C4-2B (cell line): ENCODE results near the gene PAQR4.
A peak's percentile ranks its signal among the peaks of the same experiment; 100 is the strongest.

ENCODE experiments used
- H3K27ac ChIP-seq: fragments of 450-650 bp; 2 replicates; pipeline ENCODE4 v1.5.1; 2017
- ZFX ChIP-seq: fragments of 450-650 bp; IDR thresholded peaks from 2 replicates; pipeline ENCODE4 v1.6.1; 2017
- TF ChIP-seq, protein P1 (sequence below): fragments of 450-650 bp; conservative IDR thresholded peaks from 2 replicates; pipeline ENCODE4 v1.5.1; 2017; ENCODE audit warnings: mild to moderate bottlenecking

Gene PAQR4

DNA sequence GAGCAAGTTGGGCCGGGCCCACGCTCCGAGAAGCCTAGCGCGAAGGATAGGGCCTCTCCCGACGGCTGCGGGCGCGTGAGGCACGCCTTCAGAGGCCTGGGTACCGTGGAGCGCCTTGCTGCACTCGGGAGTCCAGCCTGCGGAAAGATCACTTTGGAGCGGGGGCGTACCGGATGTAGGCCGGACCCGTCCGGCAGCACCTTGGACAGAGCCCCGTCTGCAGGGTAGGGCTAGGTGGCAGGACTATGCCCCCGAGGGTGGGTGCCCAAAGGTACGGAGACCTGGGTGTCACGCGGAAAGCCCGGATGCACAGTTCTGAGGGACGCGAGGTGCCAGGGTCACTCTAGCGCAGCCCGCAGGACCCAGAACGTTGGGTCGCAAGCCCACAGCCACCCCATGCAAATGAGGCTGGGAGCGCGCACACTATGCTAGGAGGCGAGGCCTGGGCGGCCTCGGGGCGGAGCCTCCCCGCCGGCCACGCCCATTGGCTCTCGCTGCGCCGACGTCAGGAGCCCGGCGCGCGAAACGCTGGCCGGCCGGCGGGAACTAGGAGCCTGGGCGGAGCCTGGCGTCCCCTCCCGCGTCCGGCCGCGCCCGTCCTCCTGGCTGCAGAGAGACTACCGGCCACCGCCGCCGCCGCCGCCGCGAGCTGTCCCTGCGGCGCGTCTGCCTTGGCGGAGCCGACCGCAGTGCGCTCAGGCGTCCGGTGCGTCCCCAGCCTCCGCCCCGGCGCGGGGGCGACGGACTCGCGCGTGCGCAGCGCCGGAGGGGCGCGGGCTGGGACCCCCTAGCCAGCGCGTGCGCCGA is at the start of gene PAQR4:
Gene PAQR4, plus strand, starts transcription at position 611 of the 807 bp plus-strand sequence. CDS start 327 bp downstream, outside the sequence.
- TF ChIP-seq ZFX: 0 out of 2 replicates have a peak, but pooled peaks have one; percentile 21
- TF ChIP-seq, protein P1, sequence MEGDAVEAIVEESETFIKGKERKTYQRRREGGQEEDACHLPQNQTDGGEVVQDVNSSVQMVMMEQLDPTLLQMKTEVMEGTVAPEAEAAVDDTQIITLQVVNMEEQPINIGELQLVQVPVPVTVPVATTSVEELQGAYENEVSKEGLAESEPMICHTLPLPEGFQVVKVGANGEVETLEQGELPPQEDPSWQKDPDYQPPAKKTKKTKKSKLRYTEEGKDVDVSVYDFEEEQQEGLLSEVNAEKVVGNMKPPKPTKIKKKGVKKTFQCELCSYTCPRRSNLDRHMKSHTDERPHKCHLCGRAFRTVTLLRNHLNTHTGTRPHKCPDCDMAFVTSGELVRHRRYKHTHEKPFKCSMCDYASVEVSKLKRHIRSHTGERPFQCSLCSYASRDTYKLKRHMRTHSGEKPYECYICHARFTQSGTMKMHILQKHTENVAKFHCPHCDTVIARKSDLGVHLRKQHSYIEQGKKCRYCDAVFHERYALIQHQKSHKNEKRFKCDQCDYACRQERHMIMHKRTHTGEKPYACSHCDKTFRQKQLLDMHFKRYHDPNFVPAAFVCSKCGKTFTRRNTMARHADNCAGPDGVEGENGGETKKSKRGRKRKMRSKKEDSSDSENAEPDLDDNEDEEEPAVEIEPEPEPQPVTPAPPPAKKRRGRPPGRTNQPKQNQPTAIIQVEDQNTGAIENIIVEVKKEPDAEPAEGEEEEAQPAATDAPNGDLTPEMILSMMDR: no peak
- H3K27ac ChIP-seq: peak within 1 kb of the TSS; percentile 92

DNA sequence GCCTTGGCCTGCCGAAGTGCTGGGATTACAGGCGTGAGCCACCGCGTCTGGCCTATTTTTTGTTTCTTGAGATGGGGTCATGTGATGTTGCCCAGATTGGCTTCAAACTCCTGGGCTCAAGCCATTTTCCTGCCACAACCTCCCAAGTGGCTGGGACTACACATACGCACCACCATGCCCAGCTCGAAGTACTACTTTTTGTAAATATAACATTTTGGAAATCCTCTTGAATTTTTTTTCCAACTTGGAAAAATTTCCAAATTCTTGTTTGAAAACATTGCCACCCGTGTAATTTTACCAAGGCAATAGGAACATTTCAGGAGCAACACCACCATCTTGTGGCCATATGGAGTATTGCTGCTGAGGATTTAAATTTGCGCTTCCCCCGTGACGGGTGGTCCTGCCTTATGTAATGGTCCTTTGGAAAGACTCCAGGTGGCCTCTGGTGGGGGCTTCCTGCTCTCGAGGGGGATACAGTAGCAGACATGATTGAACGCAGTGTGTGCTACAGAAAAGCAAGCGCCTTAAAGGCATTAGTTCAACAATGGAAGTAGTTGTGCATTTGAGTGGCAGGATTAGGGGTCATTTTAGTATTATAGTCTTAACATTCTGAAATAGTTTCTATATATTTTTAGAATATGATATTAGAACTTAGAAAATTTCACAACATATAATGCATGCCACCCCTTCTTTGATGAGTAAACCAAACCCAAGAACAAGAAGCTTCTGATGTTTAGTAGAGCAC is 49.5 kb upstream of the PAQR4 start:
- H3K27ac ChIP-seq: no peak overlapping the region
- no peak for TF ChIP-seq ZFX
- TF ChIP-seq, protein P1: peak; percentile 94

DNA sequence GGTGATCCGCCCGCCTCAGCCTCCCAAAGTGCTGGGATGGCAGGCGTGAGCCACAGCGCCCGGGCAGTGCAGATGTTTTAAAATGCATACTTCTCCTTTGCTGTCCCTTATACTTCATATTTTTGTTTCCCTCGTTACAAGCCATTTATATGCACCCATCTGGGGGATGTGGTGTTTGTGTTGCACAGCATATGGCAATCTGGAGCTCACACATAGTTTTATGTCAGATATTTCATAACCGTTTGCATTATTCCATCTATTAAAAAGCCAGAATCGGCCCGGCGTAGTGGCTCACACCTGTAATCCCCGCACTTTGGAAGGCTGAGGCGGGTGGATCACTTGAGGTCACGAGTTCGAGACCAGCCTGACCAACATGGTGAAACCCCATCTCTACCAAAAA is 45.7 kb upstream of the PAQR4 start:
- H3K27ac ChIP-seq: no peak overlapping the region
- TF ChIP-seq, protein P1: no peak
- TF ChIP-seq ZFX: no peak

DNA sequence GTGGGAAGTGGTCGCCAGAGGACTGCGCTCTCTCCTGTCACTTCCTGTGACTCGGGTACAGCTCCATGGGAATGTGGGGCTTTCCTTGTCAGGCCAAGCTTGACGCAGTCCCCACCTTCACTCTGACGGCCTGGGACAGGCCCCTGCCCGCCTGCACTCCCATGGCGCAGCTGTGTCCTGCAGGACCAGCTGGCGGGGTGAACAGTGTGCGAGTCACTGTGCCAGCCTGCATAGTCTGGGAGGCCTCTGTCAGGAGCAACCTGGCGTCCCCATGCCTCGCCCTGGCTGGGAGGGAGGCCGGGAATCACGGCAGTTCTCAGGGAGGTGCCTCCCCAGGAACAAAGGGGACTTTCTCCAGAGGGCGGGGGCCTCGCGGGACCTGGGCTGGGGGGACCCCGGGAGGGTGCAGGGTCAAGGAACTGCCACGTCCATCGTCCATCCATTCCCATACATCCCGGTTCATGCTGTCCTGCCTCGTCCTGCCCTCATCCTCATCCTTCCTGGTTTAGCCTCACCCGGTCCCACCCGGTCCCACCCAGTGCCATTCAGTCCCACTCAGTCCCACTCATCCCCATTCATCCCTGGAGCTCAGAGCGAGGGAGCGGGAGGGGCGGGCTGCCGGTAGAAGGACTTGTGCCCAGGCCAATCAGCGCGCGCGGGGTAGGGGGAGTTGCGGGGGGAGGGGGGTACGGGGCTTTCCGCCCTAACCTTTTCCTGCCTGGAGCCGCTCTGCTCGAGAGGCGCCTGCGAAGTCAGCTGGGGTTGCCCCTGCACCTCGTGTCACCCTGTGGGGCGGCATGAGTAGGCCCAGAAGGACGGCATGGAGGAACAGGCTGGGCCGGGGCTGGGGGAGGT is 44.0 kb upstream of the PAQR4 start:
- TF ChIP-seq ZFX: no peak
- TF ChIP-seq, protein P1: no peak
- H3K27ac ChIP-seq: no peak overlapping the region

DNA sequence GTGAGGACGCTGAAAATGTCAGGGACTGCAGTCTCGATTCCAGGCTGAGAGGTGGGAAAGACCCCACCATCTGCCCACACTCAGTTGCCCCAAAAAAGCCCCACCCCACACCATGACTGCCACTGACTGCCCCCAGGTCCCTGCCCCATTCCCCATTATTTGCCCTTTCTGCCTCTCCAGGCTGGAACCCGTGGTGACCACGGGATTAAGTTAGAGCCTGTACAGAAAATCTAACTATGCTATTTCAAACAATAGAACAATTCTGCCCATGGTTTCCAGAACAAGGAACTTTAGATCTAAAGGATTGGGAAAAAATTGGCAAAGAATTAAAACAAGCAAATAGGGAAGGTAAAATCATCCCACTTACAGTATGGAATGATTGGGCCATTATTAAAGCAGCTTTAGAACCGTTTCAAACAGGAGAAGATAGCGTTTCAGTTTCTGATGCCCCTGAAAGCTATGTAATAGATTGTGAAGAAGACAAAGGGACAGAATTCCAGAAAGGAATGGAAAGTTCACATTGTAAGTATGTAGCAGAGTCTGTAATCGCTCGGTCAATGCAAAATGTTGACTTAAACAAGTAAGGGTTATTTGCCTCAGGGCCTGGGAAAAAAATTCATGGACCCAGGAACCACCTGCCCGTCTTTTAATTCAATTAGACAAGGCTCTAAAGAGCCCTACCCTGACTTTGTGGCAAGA is 43.0 kb upstream of the PAQR4 start:
- TF ChIP-seq ZFX: no peak
- TF ChIP-seq, protein P1: no peak

DNA sequence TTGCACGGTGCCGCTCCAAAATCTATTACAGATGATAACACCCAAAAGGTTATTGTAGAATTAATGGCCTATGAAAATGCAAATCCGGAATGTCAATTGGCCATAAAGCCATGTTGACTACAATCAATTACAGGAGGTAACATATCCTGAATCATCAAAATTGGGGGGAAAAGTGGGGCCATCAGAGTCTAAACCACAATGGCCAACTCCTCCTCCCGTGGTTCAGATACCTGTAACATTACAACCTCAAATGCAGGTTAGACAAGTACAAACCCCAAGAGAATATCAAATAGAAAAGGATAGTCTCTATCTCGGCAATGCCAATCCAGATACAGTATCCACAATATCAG is 42.5 kb upstream of the PAQR4 start:
- TF ChIP-seq, protein P1: no peak
- no peak for TF ChIP-seq ZFX

More for the DNA sequence above, 43.0 kb upstream of the PAQR4 start:
- no peak overlapping the region for H3K27ac ChIP-seq

More for the DNA sequence above, 42.5 kb upstream of the PAQR4 start:
- H3K27ac ChIP-seq: no peak overlapping the region
